CD14-positive monocyte (primary cell): Measurements from ENCODE around the gene BEST1. TPM values are rescaled to one million over a fixed set of nuclear protein-coding genes. Genes with fewer than 3 reads are reported as not detected.

Experiments
- DNase-seq, 3 donors: peaks; one replicate each; pipeline ENCODE4 v3.0.0-alpha.2; 2011 to 2022
- H2AFZ ChIP-seq: 2 replicates; pipeline ENCODE4 v1.6.0; 2012; ENCODE audit warnings: mild to moderate bottlenecking, low read depth, low read length, inconsistent platforms; ENCODE audit not compliant: insufficient read depth, poor library complexity, severe bottlenecking
- H3K27ac ChIP-seq, 2 donors: 1 replicate in 1 of 2; 2 replicates in 1 of 2; pipeline ENCODE4 v1.5.1; 2012 to 2013; ENCODE audit warnings: low read length in 2 of 2, control low read depth in 1 of 2, inconsistent platforms in 1 of 2, low read depth in 1 of 2, mild to moderate bottlenecking in 1 of 2
- H3K27me3 ChIP-seq, 2 donors: one replicate each; pipeline versions ENCODE4 v1.6.0 to v1.6.1; 2011 to 2013; ENCODE audit warnings: low read length in 2 of 2; ENCODE audit not compliant: control insufficient read depth in 2 of 2, insufficient read depth in 2 of 2
- H3K36me3 ChIP-seq, 2 donors: replicated peaks in 1 of 2; 1 replicate in 1 of 2; 2 replicates in 1 of 2; pipeline versions ENCODE4 v1.5.1 to v1.6.1; 2012 to 2013; ENCODE audit warnings: low read length in 2 of 2, control low read depth in 1 of 2, inconsistent platforms in 1 of 2, mild to moderate bottlenecking in 1 of 2; ENCODE audit not compliant: insufficient read depth in 2 of 2, control insufficient read depth in 1 of 2
- H3K4me1 ChIP-seq, 2 donors: 1 replicate in 1 of 2; 2 replicates in 1 of 2; pipeline versions ENCODE4 v1.5.1 to v1.6.1; 2012 to 2013; ENCODE audit warnings: low read length in 2 of 2, control low read depth in 1 of 2, inconsistent platforms in 1 of 2, mild to moderate bottlenecking in 1 of 2, moderate library complexity in 1 of 2; ENCODE audit not compliant: insufficient read depth in 2 of 2, control insufficient read depth in 1 of 2
- H3K4me2 ChIP-seq: replicated peaks from 2 replicates; pipeline ENCODE3; 2012; ENCODE audit warnings: low read length, moderate library complexity, mild to moderate bottlenecking; ENCODE audit not compliant: poor library complexity, severe bottlenecking; ENCODE audit errors: extremely low read depth
- H3K4me3 ChIP-seq, 3 experiments: fragments of 200-600 bp in 1 of 3; sonication (generic) in 1 of 3; replicated peaks in 1 of 3; 1 replicate in 2 of 3; 2 replicates in 1 of 3; pipeline ENCODE4 v1.5.1; 2011 to 2013; ENCODE audit warnings: low read length in 3 of 3, mild to moderate bottlenecking in 3 of 3, control low read depth in 2 of 3, low read depth in 2 of 3, inconsistent platforms in 1 of 3, moderate library complexity in 1 of 3
- H3K79me2 ChIP-seq: 2 replicates; pipeline ENCODE4 v1.6.0; 2012; ENCODE audit warnings: mild to moderate bottlenecking, control low read depth, inconsistent platforms, low read length, moderate library complexity; ENCODE audit not compliant: insufficient read depth
- H3K9ac ChIP-seq: 2 replicates; pipeline ENCODE4 v1.6.0; 2017; ENCODE audit warnings: low read length, mild to moderate bottlenecking; ENCODE audit not compliant: insufficient read depth, poor library complexity, severe bottlenecking
- H3K9me3 ChIP-seq, 2 donors: replicated peaks in 1 of 2; 1 replicate in 1 of 2; 2 replicates in 1 of 2; pipeline versions ENCODE4 v1.5.1 to v1.6.1; 2012 to 2013; ENCODE audit warnings: low read length in 2 of 2, control low read depth in 1 of 2; ENCODE audit not compliant: control insufficient read depth in 1 of 2, insufficient read depth in 1 of 2
- H4K20me1 ChIP-seq: 2 replicates; pipeline ENCODE4 v1.6.0; 2012; ENCODE audit warnings: mild to moderate bottlenecking, low read length, control low read depth, moderate library complexity; ENCODE audit not compliant: insufficient read depth
- H3K27ac Mint-ChIP-seq, 7 donors: one replicate each; pipeline ENCODE4 v1.8.0; 2020; ENCODE audit warnings: mild to moderate bottlenecking in 7 of 7, mixed read lengths in 7 of 7, moderate library complexity in 6 of 7, inconsistent platforms in 2 of 7
- H3K27me3 Mint-ChIP-seq, 3 donors: one replicate each; pipeline ENCODE4 v1.8.0; 2021 to 2022; ENCODE audit warnings: low read depth in 3 of 3, mild to moderate bottlenecking in 3 of 3, mixed read lengths in 3 of 3, moderate library complexity in 3 of 3, inconsistent platforms in 1 of 3
- H3K36me3 Mint-ChIP-seq, 2 donors: one replicate each; pipeline ENCODE4 v1.8.0; 2020; ENCODE audit warnings: mixed read lengths in 2 of 2, inconsistent platforms in 1 of 2, mild to moderate bottlenecking in 1 of 2
- H3K4me1 Mint-ChIP-seq: one replicate; pipeline ENCODE4 v1.8.0; 2020; ENCODE audit warnings: mild to moderate bottlenecking, mixed read lengths
- H3K4me3 Mint-ChIP-seq, 2 donors: one replicate each; pipeline ENCODE4 v1.8.0; 2020; ENCODE audit warnings: mild to moderate bottlenecking in 2 of 2, mixed read lengths in 2 of 2, moderate library complexity in 1 of 2
- H3K9me3 Mint-ChIP-seq, 7 donors: one replicate each; pipeline ENCODE4 v1.8.0; 2020 to 2022; ENCODE audit warnings: mixed read lengths in 7 of 7, mild to moderate bottlenecking in 6 of 7, moderate library complexity in 6 of 7, inconsistent platforms in 2 of 7
- WGBS: methylation state at CpG from one replicate; pipeline ENCODE4 v1.1.5; 2013; ENCODE audit warnings: missing lambda C conversion rate; ENCODE audit not compliant: insufficient coverage; 5-methylcytosine and 5-hydroxymethylcytosine counted together
- intact Hi-C, 2 donors: fragments of 100-400 bp; cut with micrococcal nuclease; formaldehyde crosslinking; loops; one replicate each; pipeline versions ENCODE4 v1.15.0 to v1.15.1; 2023
- polyA plus RNA-seq, 3 donors: library from polyadenylated mRNA; depleted of rRNA in 1 of 3; unstranded in 2 of 3; stranded (reverse) in 1 of 3; fragments of 300-500 nt in 2 of 3; fragments of >200 nt in 1 of 3; fragmentation: Illumina TruSeq in 2 of 3; gene quantifications; 1 replicate in 2 of 3; 2 replicates in 1 of 3; pipeline ENCODE4 v1.2.3, GENCODE V29; 2012 to 2021
- TF ChIP-seq, protein P1 (sequence below): fragments of 200-600 bp; IDR thresholded peaks from one replicate; pipeline ENCODE4 v1.8.0; 2022; ENCODE audit warnings: antibody characterized with exemption, mild to moderate bottlenecking

Gene BEST1
- polyA plus RNA-seq, 3 donors = 5.9 to 24.9 (median 7.4) TPM

DNA sequence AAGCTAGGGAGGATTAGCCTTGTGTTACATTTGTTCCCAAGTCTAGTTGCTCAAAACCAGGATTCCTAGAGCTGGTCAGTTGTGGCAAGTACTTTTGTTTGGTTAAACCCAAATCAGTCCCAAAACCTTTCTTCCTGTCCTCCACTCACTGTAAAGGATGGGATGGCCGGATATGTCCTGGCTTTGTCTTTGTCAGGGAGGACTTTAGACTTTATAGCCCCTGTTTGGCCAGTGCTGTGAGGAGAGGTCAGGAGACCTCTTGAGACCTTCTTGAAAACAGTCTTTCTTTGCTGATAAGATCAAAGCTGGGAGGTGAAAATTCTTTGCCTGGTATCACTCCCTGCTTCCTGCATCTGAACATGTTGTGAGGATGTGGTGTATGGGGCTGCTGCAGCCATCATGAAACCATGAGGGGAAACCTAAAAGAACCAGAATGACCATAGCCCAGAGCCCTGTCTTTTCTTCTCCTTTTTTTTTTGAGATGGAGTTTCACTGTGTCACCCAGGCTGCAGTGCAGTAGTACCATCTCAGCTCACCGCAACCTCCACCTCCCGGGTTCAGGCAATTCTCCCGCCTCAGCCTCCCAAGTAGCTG is 60.9 kb downstream of the BEST1 start:
- no peaks in the 10 kb centered on the region for H3K36me3 Mint-ChIP-seq
- Histone ChIP-seq H3K4me1 (peaks cover 0 to under 1% of the 10 kb centered on the region in 2 donors), H3K9ac (no peak overlapping the region), H3K27ac (no peak overlapping the region), H3K4me2 (no peak overlapping the region), H2AFZ (no peak overlapping the region), H3K9me3 (no peaks in the 10 kb centered on the region), H3K79me2 (no peaks in the 10 kb centered on the region), H4K20me1 (no peaks in the 10 kb centered on the region), H3K4me3 (no peak overlapping the region), H3K36me3 (no peaks in the 10 kb centered on the region), H3K27me3 (no peaks in the 10 kb centered on the region)
- no peak for DNase-seq
- H3K27me3 Mint-ChIP-seq = peaks cover 3 to 5% (median 3%) of the 10 kb centered on the region in 3 donors
- peaks cover 0 to 4% (median 0%) of the 10 kb centered on the region in 7 donors for H3K9me3 Mint-ChIP-seq
- intact Hi-C loops = no loop called here
- no peak overlapping the region for H3K4me3 Mint-ChIP-seq
- no CpG with 5 or more reads among the region's 4 CpGs for WGBS
- H3K4me1 Mint-ChIP-seq = peaks cover 11% of the 10 kb centered on the region
- peak overlapping the region in 1 of 7 donors; percentile 50 for H3K27ac Mint-ChIP-seq
- TF ChIP-seq, protein P1, sequence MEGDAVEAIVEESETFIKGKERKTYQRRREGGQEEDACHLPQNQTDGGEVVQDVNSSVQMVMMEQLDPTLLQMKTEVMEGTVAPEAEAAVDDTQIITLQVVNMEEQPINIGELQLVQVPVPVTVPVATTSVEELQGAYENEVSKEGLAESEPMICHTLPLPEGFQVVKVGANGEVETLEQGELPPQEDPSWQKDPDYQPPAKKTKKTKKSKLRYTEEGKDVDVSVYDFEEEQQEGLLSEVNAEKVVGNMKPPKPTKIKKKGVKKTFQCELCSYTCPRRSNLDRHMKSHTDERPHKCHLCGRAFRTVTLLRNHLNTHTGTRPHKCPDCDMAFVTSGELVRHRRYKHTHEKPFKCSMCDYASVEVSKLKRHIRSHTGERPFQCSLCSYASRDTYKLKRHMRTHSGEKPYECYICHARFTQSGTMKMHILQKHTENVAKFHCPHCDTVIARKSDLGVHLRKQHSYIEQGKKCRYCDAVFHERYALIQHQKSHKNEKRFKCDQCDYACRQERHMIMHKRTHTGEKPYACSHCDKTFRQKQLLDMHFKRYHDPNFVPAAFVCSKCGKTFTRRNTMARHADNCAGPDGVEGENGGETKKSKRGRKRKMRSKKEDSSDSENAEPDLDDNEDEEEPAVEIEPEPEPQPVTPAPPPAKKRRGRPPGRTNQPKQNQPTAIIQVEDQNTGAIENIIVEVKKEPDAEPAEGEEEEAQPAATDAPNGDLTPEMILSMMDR = no peak

DNA sequence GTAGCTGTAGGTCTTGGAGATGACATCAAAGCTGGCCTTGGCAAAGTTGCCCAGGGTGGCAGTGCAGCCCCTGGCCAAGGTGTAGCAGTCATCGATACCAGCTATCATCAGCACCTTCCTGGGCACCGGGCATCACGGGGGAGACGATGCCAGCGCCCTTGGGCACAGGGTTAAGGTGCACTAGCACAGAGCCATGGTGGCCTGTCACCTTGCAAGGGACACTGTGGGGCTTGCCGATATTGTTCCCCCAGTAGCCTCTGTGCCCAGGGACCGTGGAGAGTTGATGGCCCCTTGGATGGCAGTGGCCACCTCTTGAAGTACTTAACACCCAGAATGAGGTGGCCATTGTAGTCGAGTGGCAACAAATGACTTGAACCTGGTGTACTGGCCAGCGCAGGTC is 61.7 kb downstream of the BEST1 start:
- no peaks in the 10 kb centered on the region for H3K9me3 ChIP-seq
- no peaks in the 10 kb centered on the region for H3K79me2 ChIP-seq
- no peaks in the 10 kb centered on the region for H4K20me1 ChIP-seq
- Mint-ChIP-seq H3K9me3 (peaks cover 0 to 4% (median 0%) of the 10 kb centered on the region in 7 donors), H3K36me3 (no peaks in the 10 kb centered on the region), H3K27me3 (peaks cover 3 to 5% (median 3%) of the 10 kb centered on the region in 3 donors), H3K4me3 (no peak overlapping the region), H3K27ac (peak overlapping the region in 1 of 7 donors; percentile 14), H3K4me1 (peaks cover 12% of the 10 kb centered on the region)
- no peak overlapping the region for H3K4me2 ChIP-seq
- intact Hi-C loops = no loop called here
- no peaks in the 10 kb centered on the region for H3K4me1 ChIP-seq
- WGBS = 100% methylated on average over 8 of the region's 9 CpGs
- no peak overlapping the region for H3K27ac ChIP-seq
- TF ChIP-seq, protein P1 = no peak
- H3K27me3 ChIP-seq = no peaks in the 10 kb centered on the region
- no peak overlapping the region for H3K4me3 ChIP-seq
- H2AFZ ChIP-seq = no peak overlapping the region
- H3K9ac ChIP-seq = no peak overlapping the region
- no peaks in the 10 kb centered on the region for H3K36me3 ChIP-seq
- DNase-seq = no peak
